ENCODE data around the gene LYPD6B.

The LYPD6B gene

GRCh38 chr2:149213764-149214493 lies 175.4 kb downstream of the LYPD6B start:
- Histone ChIP-seq H3K4me2 (ENCODE audit: low read length) (no peak overlapping the region), H3K79me2 (ENCODE audit: control insufficient read depth, insufficient read depth, low read length) (no peaks in the 10 kb centered on the region), H3K36me3 (ENCODE audit: control insufficient read depth, insufficient read depth, low read length) (no peaks in the 10 kb centered on the region), H3K79me1 (ENCODE audit: low read length) (no peaks in the 10 kb centered on the region), H3K4ac (ENCODE audit: low read depth, low read length) (no peak overlapping the region), H3K4me1 (ENCODE audit: control insufficient read depth, low read depth, low read length) (peaks cover 3% of the 10 kb centered on the region), H3K27me3 (ENCODE audit: insufficient read depth, low read length, poor library complexity) (no peaks in the 10 kb centered on the region), H3K4me3 (ENCODE audit: low read length) (no peak overlapping the region), H2AK5ac (ENCODE audit: low read length) (no peak overlapping the region), H3K27ac (ENCODE audit: low read depth, low read length) (no peak overlapping the region), H2BK5ac (ENCODE audit: low read length) (no peak overlapping the region), H3K56ac (ENCODE audit: low read length) (no peak overlapping the region), H2BK120ac (ENCODE audit: low read depth, low read length) (no peak overlapping the region), H3K23ac (ENCODE audit: low read length) (no peak overlapping the region), H4K5ac (ENCODE audit: low read length) (no peak overlapping the region), H3K18ac (ENCODE audit: low read length) (no peak overlapping the region), H3K9ac (ENCODE audit: low read length) (no peak overlapping the region), H2BK15ac (replicated peaks; ENCODE audit: low read depth) (no peak overlapping the region), H4K8ac (ENCODE audit: low read depth, low read length) (no peak overlapping the region)
- no CpG with 5 or more reads among the region's 4 CpGs for WGBS (ENCODE audit: extremely low coverage, insufficient coverage, low lambda C conversion rate)
- DNase-seq: peak; percentile 76

GRCh38 chr2:149218497-149218896 lies 180.0 kb downstream of the LYPD6B start:
- Histone ChIP-seq H3K9ac (ENCODE audit: low read length) (no peak overlapping the region), H2BK120ac (ENCODE audit: low read depth, low read length) (no peak overlapping the region), H4K8ac (ENCODE audit: low read depth, low read length) (no peak overlapping the region), H2BK5ac (ENCODE audit: low read length) (no peak overlapping the region), H3K4me2 (ENCODE audit: low read length) (no peak overlapping the region), H3K36me3 (ENCODE audit: control insufficient read depth, insufficient read depth, low read length) (no peaks in the 10 kb centered on the region), H3K79me2 (ENCODE audit: control insufficient read depth, insufficient read depth, low read length) (no peaks in the 10 kb centered on the region), H4K5ac (ENCODE audit: low read length) (no peak overlapping the region), H3K23ac (ENCODE audit: low read length) (no peak overlapping the region), H3K4me3 (ENCODE audit: low read length) (no peak overlapping the region), H3K27ac (ENCODE audit: low read depth, low read length) (no peak overlapping the region), H3K18ac (ENCODE audit: low read length) (no peak overlapping the region), H2AK5ac (ENCODE audit: low read length) (no peak overlapping the region), H3K79me1 (ENCODE audit: low read length) (no peaks in the 10 kb centered on the region), H2BK15ac (replicated peaks; ENCODE audit: low read depth) (no peak overlapping the region), H3K4me1 (ENCODE audit: control insufficient read depth, low read depth, low read length) (peaks cover 20% of the 10 kb centered on the region), H3K27me3 (ENCODE audit: insufficient read depth, low read length, poor library complexity) (no peaks in the 10 kb centered on the region), H3K4ac (ENCODE audit: low read depth, low read length) (no peak overlapping the region), H3K56ac (ENCODE audit: low read length) (peak overlapping the region; percentile 20)
- no peak for DNase-seq

GRCh38 chr2:149219856-149220255 lies 181.4 kb downstream of the LYPD6B start:
- Histone ChIP-seq H3K79me1 (ENCODE audit: low read length) (no peaks in the 10 kb centered on the region), H2AK5ac (ENCODE audit: low read length) (no peak overlapping the region), H3K4me3 (ENCODE audit: low read length) (no peak overlapping the region), H3K36me3 (ENCODE audit: control insufficient read depth, insufficient read depth, low read length) (no peaks in the 10 kb centered on the region), H3K23ac (ENCODE audit: low read length) (no peak overlapping the region), H2BK5ac (ENCODE audit: low read length) (peak overlapping the region; percentile 20), H2BK120ac (ENCODE audit: low read depth, low read length) (no peak overlapping the region), H3K18ac (ENCODE audit: low read length) (no peak overlapping the region), H3K4me2 (ENCODE audit: low read length) (no peak overlapping the region), H3K4me1 (ENCODE audit: control insufficient read depth, low read depth, low read length) (peaks cover 19% of the 10 kb centered on the region), H3K4ac (ENCODE audit: low read depth, low read length) (no peak overlapping the region), H3K27me3 (ENCODE audit: insufficient read depth, low read length, poor library complexity) (no peaks in the 10 kb centered on the region), H4K8ac (ENCODE audit: low read depth, low read length) (no peak overlapping the region), H2BK15ac (replicated peaks; ENCODE audit: low read depth) (no peak overlapping the region), H3K27ac (ENCODE audit: low read depth, low read length) (peak overlapping the region; percentile 37), H4K5ac (ENCODE audit: low read length) (no peak overlapping the region), H3K9ac (ENCODE audit: low read length) (no peak overlapping the region), H3K56ac (ENCODE audit: low read length) (peak overlapping the region; percentile 65), H3K79me2 (ENCODE audit: control insufficient read depth, insufficient read depth, low read length) (no peaks in the 10 kb centered on the region)
- WGBS (ENCODE audit: extremely low coverage, insufficient coverage, low lambda C conversion rate): no CpG with 5 or more reads among the region's 3 CpGs
- DNase-seq: peak; percentile 92

DNA sequence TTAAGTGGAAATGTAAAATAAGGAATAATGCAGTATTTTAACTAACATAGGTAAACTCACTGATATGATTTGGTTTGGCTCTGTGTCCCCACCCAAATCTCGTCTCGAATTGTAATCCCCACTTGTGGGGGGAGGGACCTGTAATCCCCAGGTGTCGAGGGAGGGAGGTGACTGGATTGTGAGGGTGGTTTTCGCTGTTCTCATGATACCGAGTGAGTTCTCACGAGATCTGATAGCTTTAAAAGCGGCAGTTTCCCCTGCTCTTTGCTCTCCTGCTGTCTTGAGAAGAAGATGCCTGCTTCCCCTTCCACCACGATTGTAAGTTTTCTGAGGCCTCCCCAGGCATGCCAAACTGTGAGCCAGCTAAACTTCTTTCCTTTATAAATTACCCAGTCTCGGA lies 182.5 kb downstream of the LYPD6B start:
- no peak overlapping the region for H3K4ac ChIP-seq (ENCODE audit: low read depth, low read length)
- no peak overlapping the region for H3K18ac ChIP-seq (ENCODE audit: low read length)
- no peak overlapping the region for H3K23ac ChIP-seq (ENCODE audit: low read length)
- no peak overlapping the region for H3K4me3 ChIP-seq (ENCODE audit: low read length)
- H3K4me1 ChIP-seq (ENCODE audit: control insufficient read depth, low read depth, low read length): peaks cover 19% of the 10 kb centered on the region
- H3K36me3 ChIP-seq (ENCODE audit: control insufficient read depth, insufficient read depth, low read length): no peaks in the 10 kb centered on the region
- H3K56ac ChIP-seq (ENCODE audit: low read length): no peak overlapping the region
- H2AK5ac ChIP-seq (ENCODE audit: low read length): no peak overlapping the region
- no peaks in the 10 kb centered on the region for H3K27me3 ChIP-seq (ENCODE audit: insufficient read depth, low read length, poor library complexity)
- no peak overlapping the region for H2BK120ac ChIP-seq (ENCODE audit: low read depth, low read length)
- H4K8ac ChIP-seq (ENCODE audit: low read depth, low read length): no peak overlapping the region
- no CpG with 5 or more reads among the region's 9 CpGs for WGBS (ENCODE audit: extremely low coverage, insufficient coverage, low lambda C conversion rate)
- no peak overlapping the region for H3K27ac ChIP-seq (ENCODE audit: low read depth, low read length)
- no peaks in the 10 kb centered on the region for H3K79me2 ChIP-seq (ENCODE audit: control insufficient read depth, insufficient read depth, low read length)
- no peak overlapping the region for H3K9ac ChIP-seq (ENCODE audit: low read length)
- H2BK15ac ChIP-seq (replicated peaks; ENCODE audit: low read depth): peak overlapping the region; percentile 79
- no peaks in the 10 kb centered on the region for H3K79me1 ChIP-seq (ENCODE audit: low read length)
- no peak overlapping the region for H4K5ac ChIP-seq (ENCODE audit: low read length)
- DNase-seq: peak; percentile 79
- H2BK5ac ChIP-seq (ENCODE audit: low read length): no peak overlapping the region
- no peak overlapping the region for H3K4me2 ChIP-seq (ENCODE audit: low read length)

GRCh38 chr2:149221898-149222297 lies 183.4 kb downstream of the LYPD6B start:
- no CpG with 5 or more reads among the region's 9 CpGs for WGBS (ENCODE audit: extremely low coverage, insufficient coverage, low lambda C conversion rate)

More at GRCh38 chr2:149221898-149222297, 183.4 kb downstream of the LYPD6B start:
- H3K4ac ChIP-seq (ENCODE audit: low read depth, low read length): peak overlapping the region; percentile 62
- H2BK120ac ChIP-seq (ENCODE audit: low read depth, low read length): no peak overlapping the region
- peak; percentile 90 for DNase-seq
- H3K79me1 ChIP-seq (ENCODE audit: low read length): no peaks in the 10 kb centered on the region
- no peak overlapping the region for H3K4me2 ChIP-seq (ENCODE audit: low read length)
- no peak overlapping the region for H2BK5ac ChIP-seq (ENCODE audit: low read length)
- H4K5ac ChIP-seq (ENCODE audit: low read length): no peak overlapping the region
- no peak overlapping the region for H2BK15ac ChIP-seq (replicated peaks; ENCODE audit: low read depth)
- H3K79me2 ChIP-seq (ENCODE audit: control insufficient read depth, insufficient read depth, low read length): no peaks in the 10 kb centered on the region
- no peak overlapping the region for H3K18ac ChIP-seq (ENCODE audit: low read length)
- no peak overlapping the region for H3K9ac ChIP-seq (ENCODE audit: low read length)
- no peak overlapping the region for H3K23ac ChIP-seq (ENCODE audit: low read length)
- H3K27ac ChIP-seq (ENCODE audit: low read depth, low read length): no peak overlapping the region
- no peak overlapping the region for H3K56ac ChIP-seq (ENCODE audit: low read length)
- H2AK5ac ChIP-seq (ENCODE audit: low read length): no peak overlapping the region
- H4K8ac ChIP-seq (ENCODE audit: low read depth, low read length): no peak overlapping the region
- no peaks in the 10 kb centered on the region for H3K36me3 ChIP-seq (ENCODE audit: control insufficient read depth, insufficient read depth, low read length)
- H3K4me3 ChIP-seq (ENCODE audit: low read length): no peak overlapping the region
- H3K27me3 ChIP-seq (ENCODE audit: insufficient read depth, low read length, poor library complexity): no peaks in the 10 kb centered on the region
- H3K4me1 ChIP-seq (ENCODE audit: control insufficient read depth, low read depth, low read length): peaks cover 19% of the 10 kb centered on the region
